Activated naive CD4-positive, alpha-beta T cell treated with Interleukin-2 at 50 U/mL for 16 hours (primary cell): Measurements from ENCODE around the gene ARFGEF3.
A peak's percentile ranks its signal among the peaks of the same experiment; 100 is the strongest.
"Not testable (repeated sequence)": the region's sequence is repeated elsewhere in the genome, so short reads cannot be mapped to it uniquely, and the experiment has no call there.

ENCODE experiments used
- DNase-seq: peaks from one replicate; pipeline ENCODE4 v3.0.0-alpha.2; 2020

The ARFGEF3 gene

DNA sequence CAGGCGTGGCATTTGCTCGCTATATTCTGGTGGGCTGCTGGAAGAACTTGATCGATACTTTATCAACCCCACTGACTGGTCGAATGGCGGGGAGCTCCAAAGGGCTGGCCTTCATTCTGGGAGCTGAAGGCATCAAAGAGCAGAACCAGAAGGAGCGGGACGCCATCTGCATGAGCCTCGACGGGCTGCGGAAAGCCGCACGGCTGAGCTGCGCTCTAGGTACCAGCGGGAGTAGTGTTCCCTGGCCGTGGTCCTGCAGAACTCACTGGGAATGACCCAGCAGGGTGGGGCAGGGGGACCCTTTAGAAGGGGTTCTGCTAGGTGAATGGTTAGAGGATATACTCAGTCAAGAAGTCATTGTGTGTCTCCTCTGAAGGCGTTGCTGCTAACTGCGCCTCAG, 125.0 kb downstream of the ARFGEF3 start:
- DNase-seq, result no peak

DNA sequence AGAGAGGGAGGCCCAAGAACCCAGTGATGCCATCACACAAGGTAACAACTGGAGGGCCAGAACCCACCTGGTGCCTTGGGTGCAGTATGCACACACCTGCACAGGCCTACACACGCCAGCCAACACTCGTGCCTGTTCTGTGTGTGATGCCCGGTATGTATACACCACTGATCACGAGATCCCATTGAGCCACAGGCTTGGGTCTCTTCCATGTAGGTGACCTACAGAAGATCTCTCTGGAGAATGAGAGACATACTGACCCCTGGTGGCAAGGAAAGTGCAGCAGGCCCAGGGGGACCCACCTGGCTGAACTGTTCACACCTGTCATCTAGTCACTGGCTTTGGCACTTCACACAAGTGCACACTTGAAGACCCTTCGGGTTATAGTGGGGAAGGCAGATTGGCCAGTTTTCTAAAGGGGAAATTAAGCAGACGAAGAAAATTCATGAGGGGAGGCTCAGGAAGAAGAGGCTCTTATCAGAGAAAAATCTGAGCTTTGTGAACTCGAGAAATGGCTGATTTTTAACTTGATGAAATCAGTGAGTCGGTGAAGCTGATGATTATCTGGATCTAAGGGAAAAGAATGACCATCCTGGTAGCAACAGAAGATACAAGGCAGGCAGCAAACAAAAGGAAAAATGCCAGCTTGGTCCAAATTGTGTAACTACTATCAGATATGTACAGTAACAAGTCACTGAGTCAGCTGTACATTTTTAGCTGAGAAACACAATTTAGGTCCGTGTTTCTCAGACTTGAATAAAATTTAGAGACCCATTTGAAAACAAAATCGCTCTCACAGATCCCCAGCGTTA, 125.6 kb downstream of the ARFGEF3 start:
- peak; percentile 50 for DNase-seq

DNA sequence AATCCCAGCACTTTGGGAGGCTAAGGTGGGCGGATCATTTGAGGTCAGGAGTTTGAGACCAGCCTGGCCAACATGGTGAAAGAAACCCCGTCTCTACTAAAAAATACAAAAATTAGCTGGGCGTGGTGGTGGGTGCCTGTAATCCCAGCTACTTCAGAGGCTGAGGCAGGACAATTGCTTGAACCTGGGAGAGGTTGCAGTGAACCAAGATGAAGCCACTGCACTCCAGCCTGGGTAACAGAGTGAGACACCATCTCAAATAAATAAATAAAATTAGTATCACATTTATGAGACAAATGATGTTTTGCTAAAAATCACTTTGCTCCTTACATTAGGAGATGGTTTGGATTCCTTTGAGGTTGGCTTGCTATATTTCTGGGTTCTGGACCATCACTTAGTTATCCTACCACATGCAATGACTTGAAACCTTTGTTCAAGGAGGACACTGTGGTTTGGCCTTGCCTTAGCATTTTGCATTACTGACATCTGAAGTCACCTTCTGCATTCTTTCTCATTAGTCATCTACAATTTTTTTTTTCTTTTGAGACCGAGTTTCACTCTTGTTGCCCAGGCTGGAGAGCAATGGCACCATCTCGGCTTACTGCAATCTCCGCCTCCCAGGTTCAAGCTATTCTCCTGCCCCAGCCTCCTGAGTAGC, 126.8 kb downstream of the ARFGEF3 start:
- not testable (repeated sequence) for DNase-seq

DNA sequence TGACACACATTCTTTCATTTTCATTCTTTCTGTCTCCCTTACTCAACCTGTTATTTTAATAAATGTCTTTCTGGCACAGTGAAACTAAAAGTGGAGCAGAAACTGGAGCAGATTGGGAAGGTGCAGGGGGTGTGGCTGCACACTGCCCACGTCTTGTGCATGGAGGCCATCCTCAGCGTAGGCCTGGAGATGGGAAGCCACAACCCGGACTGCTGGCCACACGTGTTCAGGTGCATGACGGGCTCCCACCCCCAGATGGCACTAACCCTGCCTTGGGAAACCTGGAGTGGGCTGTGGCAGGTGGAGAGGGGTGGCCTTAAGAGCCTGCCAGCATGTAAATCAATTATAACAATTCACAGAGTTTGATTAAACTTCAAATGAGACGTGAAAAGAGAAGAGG, 128.0 kb downstream of the ARFGEF3 start:
- DNase-seq, result no peak

DNA sequence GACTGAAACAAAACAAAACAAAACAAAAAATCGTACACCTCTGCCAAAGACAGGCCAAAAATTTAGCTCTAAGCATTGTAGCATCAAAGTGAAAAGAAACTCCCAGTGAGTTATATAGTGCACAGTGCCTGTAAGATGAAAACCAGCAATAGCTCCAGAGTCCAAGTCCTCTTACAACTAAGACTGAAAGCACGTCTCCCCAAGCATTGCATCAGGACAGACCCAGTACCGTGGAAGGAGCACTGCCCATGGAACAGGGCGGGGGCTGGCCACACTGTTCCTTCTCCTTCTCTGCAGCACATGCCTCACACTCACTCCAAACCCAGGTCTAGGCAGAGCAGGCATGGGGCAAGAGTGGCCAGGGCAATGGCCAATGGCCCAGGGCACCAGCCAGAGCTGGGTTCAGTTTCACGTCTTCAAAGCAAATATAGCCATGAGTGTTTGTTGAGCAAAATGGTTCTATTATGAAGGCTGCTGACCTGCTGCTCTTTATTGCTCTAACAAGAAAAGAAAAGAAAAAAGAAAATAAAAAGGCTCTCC, 128.8 kb downstream of the ARFGEF3 start:
- DNase-seq, result no peak

DNA sequence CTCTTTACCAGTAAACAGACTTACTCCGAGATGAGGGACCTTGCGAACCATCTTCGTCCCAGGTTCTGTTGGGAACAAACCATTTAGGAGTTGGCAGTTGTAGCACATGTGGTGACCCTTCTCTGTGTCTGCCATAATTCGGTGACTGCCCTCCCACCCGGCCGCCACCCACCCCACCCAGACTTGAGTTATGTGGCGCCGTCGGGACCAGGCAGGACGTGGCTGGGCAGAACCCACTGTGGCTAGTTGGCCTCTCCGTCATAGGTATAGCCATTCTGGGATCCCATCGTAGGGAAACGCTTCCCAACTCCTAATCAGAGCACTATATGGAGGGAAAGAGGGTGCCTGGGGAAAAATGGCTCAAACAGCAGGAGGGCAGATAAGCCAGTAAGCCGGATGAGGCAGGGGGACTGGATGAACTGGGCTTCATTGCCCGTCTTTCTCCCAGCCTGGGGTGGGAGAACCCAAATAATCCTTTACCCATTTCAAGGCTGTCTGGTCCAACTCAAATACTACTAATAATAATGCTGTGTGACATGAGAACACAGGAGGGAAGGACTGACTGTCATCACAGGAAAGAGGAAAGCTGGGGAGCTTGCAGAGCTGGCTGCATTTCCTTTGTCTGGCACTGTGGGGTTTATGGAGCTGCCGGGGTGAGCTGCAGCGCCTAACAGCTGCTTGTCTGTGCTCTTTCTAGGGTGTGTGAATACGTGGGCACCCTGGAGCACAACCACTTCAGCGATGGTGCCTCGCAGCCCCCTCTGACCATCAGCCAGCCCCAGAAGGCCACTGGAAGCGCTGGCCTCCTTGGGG, 129.5 kb downstream of the ARFGEF3 start:
- DNase-seq, result no peak

DNA sequence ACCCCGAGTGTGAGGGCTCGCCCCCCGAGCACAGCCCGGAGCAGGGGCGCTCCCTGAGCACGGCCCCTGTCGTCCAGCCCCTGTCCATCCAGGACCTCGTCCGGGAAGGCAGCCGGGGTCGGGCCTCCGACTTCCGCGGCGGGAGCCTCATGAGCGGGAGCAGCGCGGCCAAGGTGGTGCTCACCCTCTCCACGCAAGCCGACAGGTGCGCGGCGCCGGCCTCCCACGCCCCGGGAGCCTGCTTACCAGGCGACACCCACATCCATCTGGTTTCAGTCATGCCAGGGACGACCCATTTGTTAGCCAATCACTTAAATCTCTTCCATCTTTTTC, 130.1 kb downstream of the ARFGEF3 start:
- DNase-seq, result no peak

DNA sequence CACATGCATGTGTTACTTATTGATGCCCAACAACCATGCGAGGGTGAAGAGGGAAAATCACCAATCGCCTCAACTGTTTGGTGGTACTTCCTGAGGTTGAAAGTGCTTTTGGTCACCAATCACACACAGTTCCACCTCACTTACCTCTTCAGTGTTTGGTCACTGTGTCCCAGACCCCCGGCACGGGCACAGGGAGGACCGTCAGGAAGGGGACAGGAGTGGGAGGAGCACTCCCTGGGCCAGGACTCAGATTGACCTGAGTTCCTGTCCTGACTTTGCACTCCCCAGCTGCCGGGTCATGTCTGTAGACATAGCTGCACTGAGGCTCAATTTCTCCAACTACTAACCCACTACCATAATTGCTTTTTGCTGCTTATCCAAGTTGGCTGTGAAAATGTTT, 130.7 kb downstream of the ARFGEF3 start:
- DNase-seq, result no peak

DNA sequence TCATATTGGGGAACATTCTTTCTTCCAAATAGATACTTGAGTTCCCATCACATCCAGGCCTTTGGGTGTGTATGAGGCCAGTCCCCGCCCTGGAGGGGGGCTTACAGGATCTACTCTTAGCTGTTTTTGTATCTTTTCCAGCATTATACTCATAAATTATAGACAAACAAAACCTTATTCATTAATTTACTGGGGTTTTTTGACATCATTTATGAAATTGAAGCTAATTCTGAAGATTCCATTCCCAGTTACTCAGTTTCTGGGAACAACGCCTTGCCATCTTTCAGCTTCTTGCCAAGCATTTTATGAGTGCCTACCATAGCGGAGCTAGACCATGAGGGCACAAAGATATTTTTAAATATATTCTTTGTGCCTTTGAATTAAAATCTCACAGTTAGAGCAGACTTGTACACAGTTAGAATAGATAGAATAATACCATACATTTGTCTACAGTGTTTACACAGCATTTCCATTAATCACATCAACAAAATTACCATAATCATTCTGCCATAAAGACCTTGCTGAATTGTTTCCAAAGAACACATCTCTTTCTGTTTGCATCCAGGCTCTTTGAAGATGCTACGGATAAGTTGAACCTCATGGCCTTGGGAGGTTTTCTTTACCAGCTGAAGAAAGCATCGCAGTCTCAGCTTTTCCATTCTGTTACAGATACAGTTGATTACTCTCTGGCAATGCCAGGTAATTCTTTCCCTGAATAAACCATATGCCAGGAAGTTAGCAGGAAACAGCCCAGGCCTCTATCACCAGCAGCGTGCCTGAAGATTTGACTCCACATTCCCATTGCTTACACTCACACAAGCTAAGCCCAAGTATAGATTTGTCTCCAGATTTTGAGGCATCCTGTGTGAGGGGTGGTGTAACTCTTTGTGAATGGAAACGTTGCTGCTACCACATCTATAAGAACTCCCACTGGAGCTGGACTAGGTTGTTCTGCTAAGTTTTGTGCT, 132.0 kb downstream of the ARFGEF3 start:
- DNase-seq, result no peak

DNA sequence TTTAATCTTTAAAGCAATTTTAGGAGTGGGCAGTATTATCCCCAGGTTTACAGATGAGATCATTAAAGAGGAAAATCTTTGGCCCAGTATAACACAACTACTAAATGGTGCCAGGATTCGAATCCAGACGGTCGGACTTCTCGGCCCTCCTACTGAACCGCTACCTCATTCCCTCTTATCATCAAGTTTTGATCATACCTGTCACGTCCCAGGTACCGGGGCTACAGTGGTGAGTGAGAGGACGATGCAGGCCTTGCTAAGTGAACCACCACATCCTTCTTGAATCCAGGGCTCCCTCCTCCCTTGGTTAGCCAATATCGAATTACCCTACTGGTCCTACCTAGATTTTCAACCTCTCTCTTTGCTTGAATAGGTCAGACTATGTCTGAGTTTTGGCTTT, 134.6 kb downstream of the ARFGEF3 start:
- no peak for DNase-seq

DNA sequence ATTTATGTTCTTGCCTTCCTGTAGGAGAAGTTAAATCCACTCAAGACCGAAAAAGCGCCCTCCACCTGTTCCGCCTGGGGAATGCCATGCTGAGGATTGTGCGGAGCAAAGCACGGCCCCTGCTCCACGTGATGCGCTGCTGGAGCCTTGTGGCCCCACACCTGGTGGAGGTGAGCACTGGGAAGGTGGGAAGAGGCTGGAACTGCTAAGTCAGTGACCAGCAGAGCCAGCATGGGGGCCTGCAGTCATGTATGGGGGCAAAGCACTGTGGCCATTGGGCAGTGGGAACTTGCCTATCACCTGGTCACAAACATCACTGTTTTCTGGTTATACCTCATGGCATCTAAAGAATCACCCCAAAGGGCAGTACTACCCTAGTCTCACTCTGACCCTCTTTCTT, 135.0 kb downstream of the ARFGEF3 start:
- DNase-seq, result no peak

DNA sequence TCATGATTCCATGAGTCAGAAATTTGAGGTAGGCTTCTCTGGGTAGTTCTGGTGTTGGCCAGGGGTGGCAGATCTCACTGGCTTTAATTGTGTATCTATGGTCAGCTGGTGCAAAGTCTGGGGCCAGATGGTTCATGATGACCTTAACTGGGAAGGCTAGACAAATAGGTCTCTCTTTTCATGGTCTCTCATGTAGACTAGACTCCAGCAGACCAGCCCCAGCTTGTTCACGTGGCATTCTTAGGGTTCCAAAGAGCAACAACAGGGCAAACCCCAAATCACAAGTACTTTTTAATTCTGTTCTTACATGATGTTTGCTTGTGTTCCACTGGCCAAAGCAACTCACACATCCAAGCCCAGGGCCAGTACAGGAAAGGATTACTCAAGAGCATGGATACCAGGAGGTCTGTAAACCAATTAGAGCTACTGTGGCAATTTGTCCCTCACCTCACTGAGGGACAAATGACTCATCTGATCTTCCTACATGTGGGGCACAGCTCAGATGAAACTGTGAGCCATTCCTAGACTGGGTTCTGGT, 136.1 kb downstream of the ARFGEF3 start:
- DNase-seq, result no peak

DNA sequence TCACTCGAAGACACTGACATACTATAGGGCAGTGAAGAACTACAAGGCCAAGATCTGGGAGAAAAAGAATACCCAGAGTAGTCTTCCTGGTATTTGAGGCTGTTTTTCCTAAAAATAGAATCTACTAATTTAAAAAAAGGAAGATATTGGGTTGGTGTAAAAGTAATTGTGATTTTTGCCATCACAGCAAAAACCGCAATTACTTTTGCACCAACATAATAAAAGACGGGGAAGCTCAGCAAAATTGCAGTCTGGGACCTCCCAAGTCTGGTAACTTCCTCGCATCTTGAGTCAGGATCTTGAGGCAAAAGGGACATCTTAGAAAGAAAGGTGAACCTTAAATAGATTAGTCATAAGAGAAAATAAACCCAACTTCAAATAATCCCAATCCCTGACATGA, 138.7 kb downstream of the ARFGEF3 start:
- no peak for DNase-seq

DNA sequence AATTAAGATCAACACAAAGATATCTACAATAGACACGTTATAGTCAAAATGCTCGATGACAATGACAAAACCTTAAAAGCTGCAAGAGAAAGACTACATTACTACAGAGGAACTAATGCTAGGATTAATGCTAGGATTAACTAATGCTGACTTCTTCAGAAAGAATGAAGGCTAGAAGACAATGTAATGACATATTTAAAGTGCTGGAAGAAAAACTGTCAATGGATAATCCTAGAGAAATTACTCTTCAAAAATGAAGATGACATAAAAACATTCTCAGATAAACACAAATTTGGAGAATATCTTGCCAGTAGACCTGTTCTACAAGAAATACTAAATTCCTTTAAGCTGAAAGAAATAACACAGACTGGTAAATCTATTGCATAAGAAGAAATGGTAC, 140.8 kb downstream of the ARFGEF3 start:
- no peak for DNase-seq

DNA sequence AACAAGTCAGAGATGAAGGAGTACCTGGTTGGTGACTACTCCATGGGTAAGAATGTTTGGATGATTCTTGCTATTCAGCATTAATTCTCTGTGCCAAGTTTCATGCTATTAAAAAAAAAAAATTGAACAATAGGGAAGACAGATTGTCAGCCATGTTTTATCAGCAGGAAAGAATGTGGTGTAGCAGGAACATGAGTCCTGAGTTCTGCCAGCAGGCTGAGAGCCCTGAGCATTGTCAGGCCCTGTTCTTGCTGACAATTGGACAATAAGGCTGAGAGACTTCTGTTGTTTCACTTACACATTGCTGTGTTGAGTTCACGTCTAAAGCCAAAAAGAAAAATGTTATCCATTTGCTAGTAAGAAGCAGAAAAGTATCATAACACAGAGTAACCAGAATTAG, 145.6 kb downstream of the ARFGEF3 start:
- DNase-seq, result no peak

DNA sequence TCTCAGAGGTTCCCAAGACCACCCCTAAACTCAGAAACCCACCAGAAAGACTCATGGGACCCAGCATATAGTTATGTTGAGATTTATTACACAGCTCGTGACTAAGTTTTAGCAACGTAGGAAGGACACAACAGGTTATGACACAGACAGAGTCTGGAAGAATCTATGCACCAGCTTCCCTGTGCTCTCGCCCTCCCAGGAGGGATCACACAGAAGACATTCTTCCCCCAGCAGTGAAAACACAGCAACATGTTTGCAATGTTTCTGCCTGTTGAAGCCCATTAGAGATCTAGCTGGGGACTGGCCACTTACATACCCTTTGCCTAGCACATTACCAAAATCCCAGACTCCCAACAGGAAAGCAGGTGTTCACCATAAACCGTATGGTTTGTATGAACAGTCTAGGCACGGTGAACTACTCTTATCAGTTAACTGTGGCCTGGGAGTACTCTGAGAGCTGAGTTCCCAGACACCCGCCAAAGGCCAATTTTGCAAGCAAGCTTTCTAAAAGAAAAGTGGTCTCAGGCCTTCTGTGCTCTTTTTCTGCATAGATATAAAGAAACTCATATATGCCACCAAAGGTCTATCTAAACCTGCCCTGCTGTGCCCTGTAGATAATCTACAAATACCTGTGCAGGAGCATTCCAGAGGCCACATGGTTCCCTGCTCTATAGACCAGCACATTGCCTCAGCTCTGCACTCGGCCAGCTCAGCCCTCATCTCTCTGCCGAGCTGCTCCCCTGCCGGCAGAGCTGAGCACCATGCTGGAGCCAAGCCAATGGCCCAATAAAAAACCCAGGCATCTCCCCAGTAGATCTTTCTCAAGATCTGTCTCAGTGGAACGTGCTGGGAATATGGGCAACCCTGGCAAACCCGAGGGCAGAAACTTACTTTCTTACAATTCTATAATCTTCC, 146.3 kb downstream of the ARFGEF3 start:
- no peak for DNase-seq

DNA sequence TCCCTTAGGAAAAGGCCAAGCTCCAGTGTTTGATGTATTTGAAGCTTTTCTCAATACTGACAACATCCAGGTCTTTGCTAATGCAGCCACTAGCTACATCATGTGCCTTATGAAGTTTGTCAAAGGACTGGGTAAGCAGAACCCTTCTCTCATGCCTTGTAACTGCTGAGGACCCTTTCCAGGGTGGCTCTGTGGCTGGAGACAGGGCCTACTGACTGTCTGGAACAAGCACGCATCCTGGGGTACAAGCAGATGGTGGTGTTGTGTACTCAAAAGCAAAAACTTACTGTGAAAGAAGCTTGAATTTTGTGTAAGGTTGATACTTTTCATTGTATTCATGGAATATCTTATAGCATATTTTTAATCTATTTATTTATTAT, 147.0 kb downstream of the ARFGEF3 start:
- DNase-seq, result no peak

DNA sequence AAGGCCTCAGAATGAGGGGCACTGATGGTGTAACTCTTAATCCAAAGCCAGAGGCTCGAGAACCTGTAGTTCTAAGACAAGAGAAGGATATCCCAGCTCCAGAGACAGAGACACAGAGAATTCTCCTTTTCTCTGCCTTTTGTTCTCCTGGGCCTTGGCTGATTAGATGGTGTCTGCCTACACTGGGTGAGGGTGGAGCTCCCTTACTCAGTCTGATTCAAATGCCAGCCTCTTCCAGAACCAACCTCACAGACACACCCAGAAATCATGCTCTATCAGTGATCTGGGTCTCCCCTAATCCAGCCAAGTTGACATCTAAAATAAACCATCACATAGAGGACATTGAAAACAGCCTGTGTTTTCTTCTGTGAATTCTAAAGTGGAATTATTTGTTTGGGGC, 148.0 kb downstream of the ARFGEF3 start:
- no peak for DNase-seq

DNA sequence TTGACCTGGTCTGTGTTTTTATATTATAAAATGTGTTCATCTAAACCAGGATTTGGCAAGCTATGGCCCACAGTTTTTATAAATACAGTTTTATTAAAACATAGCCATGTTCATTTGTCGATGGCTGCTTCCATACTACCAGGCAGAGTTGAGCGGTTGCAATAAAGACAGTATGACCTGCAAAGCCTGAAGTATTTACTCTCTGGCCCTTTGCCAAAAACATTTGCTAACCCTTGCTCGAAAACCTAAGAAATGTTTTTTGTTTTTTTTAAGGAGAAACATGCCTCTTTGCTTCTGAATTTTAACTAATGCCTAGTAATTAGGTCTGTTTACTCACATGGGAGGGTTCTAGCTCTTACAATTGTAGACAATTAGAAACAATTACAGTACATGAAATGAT, 148.6 kb downstream of the ARFGEF3 start:
- no peak for DNase-seq

DNA sequence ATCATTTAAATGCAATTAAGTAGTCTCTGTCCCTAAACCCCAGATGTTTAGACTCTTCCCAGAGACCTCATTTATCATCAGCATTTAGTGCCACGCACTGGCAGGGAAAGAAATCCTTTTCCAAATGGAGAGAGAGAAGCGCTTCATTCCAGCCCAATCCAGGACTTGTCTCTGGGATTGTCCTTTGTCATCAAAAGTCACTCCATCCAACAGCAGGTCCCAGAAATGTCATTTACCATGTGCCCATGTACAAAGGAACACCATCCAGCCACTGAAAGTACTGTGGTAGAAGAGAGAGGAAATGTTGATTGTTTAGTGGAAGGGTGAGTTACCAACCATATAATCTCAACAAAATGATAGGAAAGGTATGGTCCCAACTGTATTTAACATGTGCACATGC, 149.1 kb downstream of the ARFGEF3 start:
- no peak for DNase-seq

DNA sequence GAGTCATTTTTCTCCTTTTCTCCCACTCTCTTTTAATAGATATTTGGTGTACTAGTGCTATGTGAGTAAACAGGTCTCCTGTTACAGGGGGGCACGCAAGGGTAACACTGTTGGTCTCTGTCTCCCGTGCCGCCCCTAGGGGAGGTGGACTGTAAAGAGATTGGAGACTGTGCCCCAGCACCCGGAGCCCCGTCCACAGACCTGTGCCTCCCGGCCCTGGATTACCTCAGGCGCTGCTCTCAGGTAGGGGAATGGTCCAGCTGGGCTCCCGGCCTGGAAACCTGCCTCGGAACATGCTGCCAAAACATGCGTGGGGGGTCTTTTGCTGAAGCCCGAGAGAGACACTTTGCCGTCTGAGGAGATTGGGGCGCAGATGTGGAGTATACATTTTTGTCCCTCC, 149.5 kb downstream of the ARFGEF3 start:
- no peak for DNase-seq
